Lung (tissue), 12 donors: Measurements from ENCODE around the gene SETD1B. TPM values are rescaled to one million over a fixed set of nuclear protein-coding genes. Genes with fewer than 3 reads are reported as not detected.

ENCODE experiments used
- ATAC-seq: fragments of 200-7000 bp; cut with Tn5 transposase; one replicate; pipeline ENCODE4 v1.9.1; 2020; ENCODE audit warnings: moderate number of reproducible peaks; ENCODE audit not compliant: insufficient read depth, low FRiP score
- DNase-seq, 3 donors: peaks; one replicate each; pipeline ENCODE4 v3.0.0-alpha.2; 2013 to 2017
- H3K27ac ChIP-seq, 2 donors: one replicate each; pipeline ENCODE4 v1.5.1; 2013; ENCODE audit warnings: mild to moderate bottlenecking in 2 of 2, moderate library complexity in 2 of 2, control low read depth in 1 of 2, inconsistent platforms in 1 of 2, low read depth in 1 of 2, low read length in 1 of 2
- H3K27me3 ChIP-seq, 3 donors: one replicate each; pipeline ENCODE4 v1.5.1; 2013; ENCODE audit warnings: low read length in 2 of 3; ENCODE audit not compliant: control insufficient read depth in 3 of 3, insufficient read depth in 3 of 3
- H3K36me3 ChIP-seq, 4 donors: one replicate each; pipeline ENCODE4 v1.5.1; 2013; ENCODE audit warnings: low read length in 4 of 4, mild to moderate bottlenecking in 1 of 4, moderate library complexity in 1 of 4; ENCODE audit not compliant: control insufficient read depth in 4 of 4, insufficient read depth in 4 of 4
- H3K4me1 ChIP-seq, 5 donors: one replicate each; pipeline ENCODE4 v1.5.1; 2013; ENCODE audit warnings: low read length in 5 of 5, mild to moderate bottlenecking in 2 of 5, moderate library complexity in 1 of 5; ENCODE audit not compliant: control insufficient read depth in 5 of 5, insufficient read depth in 5 of 5
- H3K4me3 ChIP-seq: one replicate; pipeline ENCODE4 v1.5.1; 2013; ENCODE audit warnings: mild to moderate bottlenecking, control low read depth, moderate library complexity
- H3K9ac ChIP-seq, 2 donors: one replicate each; pipeline ENCODE4 v1.5.1; 2013; ENCODE audit warnings: low read length in 2 of 2, control low read depth in 1 of 2; ENCODE audit not compliant: insufficient read depth in 1 of 2
- H3K9me3 ChIP-seq, 4 donors: one replicate each; pipeline ENCODE4 v1.5.1; 2013; ENCODE audit warnings: low read length in 3 of 4, mild to moderate bottlenecking in 1 of 4, moderate library complexity in 1 of 4; ENCODE audit not compliant: control insufficient read depth in 4 of 4, insufficient read depth in 3 of 4
- WGBS, 2 donors: extraction: QIAGEN DNeasy Blood & Tissue Kit; methylation state at CpG; one replicate each; pipeline ENCODE4 v1.1.7; 2013; 5-methylcytosine and 5-hydroxymethylcytosine counted together
- polyA plus RNA-seq, 2 donors: library from polyadenylated mRNA; stranded (reverse); fragments of 200-250 nt; gene quantifications; one replicate each; pipeline ENCODE4 v1.2.1, GENCODE V29; 2013
- total RNA-seq, 2 donors: library from RNA; depleted of rRNA in 1 of 2; stranded (reverse); fragments of >200 nt in 1 of 2; gene quantifications; one replicate each; pipeline ENCODE4 v1.2.1, GENCODE V29; 2014 to 2021
- TF ChIP-seq, protein P1 (sequence below): IDR thresholded peaks from 2 replicates; pipeline ENCODE4 v1.5.1; 2012; ENCODE audit warnings: mild to moderate bottlenecking; ENCODE audit errors: control extremely low read depth, extremely low read depth
- donor health status: control.
- donor health status: control.
- donor health status: Bipolar disorder and iron deficiency.
- donor health status: healthy.
- donor health status: DM: yes; HTN: yes; CAD: no.

The SETD1B gene
- total and polyA plus RNA-seq, 4 donors, result 7.3 to 28.1 (median 10.4) TPM

DNA sequence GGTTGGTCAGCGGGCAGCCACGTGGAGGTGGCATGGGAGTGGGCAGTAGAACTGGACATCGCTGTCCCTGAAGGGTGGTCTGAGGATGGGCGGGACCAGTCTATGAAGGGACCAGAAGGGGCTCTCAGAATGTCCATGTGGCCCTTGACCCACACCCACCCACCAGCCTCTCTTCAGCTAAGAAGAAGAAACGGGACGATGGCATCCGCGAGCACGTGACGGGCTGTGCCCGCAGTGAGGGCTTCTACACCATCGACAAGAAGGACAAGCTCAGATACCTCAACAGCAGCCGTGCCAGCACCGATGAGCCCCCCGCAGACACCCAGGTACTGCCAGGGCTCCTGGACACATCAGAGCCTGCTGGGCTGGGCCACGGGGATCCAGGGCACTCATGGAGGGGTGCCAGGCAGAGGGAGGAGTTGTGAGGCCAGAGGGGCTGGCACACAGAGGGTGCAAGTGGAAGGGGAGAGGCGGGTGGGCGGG lies 21.3 kb downstream of the SETD1B start:
- DNase-seq, result no peak
- no peak overlapping the region for H3K9ac ChIP-seq
- WGBS, 2 donors, result 91 to 92% methylated on average over 18 of the region's 18 CpGs

DNA sequence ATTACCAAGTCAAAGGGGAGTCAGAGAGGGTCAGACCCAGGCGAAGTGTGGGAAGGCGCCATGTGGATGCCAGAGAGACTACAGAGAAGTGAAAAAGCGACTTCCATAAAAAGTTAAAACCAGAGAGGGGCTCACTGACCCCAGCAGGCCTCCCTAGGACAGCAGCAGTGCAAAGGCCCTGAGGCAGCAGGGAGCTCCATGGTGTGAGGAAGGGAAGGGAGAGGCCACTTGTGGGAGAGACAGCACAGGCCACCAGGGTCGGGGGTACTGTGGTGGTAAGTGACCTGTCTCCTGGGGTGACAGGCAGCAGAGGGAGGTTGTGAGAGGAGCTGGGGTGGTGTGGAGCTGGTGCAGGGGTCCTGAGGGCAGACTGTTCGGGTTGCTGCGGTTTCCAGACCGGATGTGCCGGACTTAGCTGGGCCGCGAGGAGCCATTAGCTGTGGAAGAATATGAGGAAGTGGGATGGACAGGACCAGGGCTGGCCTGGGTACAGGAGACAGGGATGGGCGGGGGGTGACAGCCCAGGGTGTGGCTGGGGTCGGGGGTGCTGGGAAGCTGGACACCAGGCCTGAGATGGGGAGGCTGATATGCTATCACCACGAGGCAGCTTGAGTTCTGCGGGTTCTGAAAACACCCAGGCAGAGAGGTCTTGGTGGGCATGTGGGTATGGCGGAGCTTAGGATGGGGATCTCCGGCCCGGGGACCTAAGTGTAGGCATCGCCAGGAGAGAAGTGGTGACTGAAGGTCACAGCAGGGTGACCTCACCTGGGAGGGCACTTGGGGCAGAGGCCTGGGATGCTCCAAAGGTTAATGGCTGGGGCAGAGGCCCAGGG lies 22.7 kb downstream of the SETD1B start:
- DNase-seq (no peak), ATAC-seq (no peak)
- no peaks in the 10 kb centered on the region for H3K9me3 ChIP-seq
- no peaks in the 10 kb centered on the region for H3K27me3 ChIP-seq
- H3K4me3 ChIP-seq, result no peak overlapping the region
- H3K4me1 ChIP-seq, result no peaks in the 10 kb centered on the region
- no peak overlapping the region for H3K27ac ChIP-seq
- H3K36me3 ChIP-seq, result peaks cover 17 to 73% (median 34%) of the 10 kb centered on the region in 4 donors
- WGBS, 2 donors, result 83 to 90% methylated on average over 18 of the region's 18 CpGs
- H3K9ac ChIP-seq, result no peak overlapping the region
- TF ChIP-seq, protein P1, sequence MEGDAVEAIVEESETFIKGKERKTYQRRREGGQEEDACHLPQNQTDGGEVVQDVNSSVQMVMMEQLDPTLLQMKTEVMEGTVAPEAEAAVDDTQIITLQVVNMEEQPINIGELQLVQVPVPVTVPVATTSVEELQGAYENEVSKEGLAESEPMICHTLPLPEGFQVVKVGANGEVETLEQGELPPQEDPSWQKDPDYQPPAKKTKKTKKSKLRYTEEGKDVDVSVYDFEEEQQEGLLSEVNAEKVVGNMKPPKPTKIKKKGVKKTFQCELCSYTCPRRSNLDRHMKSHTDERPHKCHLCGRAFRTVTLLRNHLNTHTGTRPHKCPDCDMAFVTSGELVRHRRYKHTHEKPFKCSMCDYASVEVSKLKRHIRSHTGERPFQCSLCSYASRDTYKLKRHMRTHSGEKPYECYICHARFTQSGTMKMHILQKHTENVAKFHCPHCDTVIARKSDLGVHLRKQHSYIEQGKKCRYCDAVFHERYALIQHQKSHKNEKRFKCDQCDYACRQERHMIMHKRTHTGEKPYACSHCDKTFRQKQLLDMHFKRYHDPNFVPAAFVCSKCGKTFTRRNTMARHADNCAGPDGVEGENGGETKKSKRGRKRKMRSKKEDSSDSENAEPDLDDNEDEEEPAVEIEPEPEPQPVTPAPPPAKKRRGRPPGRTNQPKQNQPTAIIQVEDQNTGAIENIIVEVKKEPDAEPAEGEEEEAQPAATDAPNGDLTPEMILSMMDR, result no peak

More for the DNA sequence above, 21.3 kb downstream of the SETD1B start:
- ATAC-seq, result no peak
- Histone ChIP-seq H3K27me3 (no peaks in the 10 kb centered on the region), H3K4me1 (no peaks in the 10 kb centered on the region), H3K36me3 (peaks cover 15 to 74% (median 38%) of the 10 kb centered on the region in 4 donors), H3K4me3 (no peak overlapping the region), H3K27ac (no peak overlapping the region), H3K9me3 (no peaks in the 10 kb centered on the region)
- TF ChIP-seq, protein P1, result no peak

DNA sequence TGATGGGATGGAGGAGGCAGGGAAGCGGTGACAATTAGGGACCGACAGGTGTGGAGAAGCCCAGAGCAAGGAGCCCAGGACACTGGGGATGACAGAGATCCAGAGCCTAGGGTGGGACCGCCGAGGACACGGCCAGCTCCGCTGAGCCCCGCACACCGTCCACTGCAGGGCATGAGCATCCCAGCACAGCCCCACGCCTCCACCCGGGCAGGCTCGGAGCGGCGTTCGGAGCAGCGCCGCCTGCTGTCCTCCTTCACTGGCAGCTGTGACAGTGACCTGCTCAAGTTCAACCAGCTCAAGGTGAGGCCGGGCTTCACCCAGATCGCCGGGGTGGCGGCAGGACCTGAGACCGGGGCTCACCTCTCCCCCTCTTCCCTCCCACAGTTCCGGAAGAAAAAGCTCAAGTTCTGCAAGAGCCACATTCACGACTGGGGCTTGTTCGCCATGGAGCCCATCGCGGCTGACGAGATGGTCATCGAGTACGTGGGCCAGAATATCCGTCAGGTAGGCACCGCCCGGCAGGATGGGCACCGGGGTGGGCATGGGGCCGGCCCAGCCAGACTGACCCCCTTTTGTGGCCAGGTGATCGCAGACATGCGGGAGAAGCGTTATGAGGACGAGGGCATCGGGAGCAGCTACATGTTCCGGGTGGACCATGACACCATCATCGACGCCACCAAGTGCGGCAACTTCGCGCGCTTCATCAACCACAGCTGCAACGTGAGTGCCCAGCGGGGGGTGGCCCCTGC lies 23.7 kb downstream of the SETD1B start:
- Histone ChIP-seq H3K9me3 (no peaks in the 10 kb centered on the region), H3K4me3 (no peak overlapping the region), H3K4me1 (no peaks in the 10 kb centered on the region), H3K36me3 (peaks cover 18 to 71% (median 36%) of the 10 kb centered on the region in 4 donors), H3K27ac (no peak overlapping the region), H3K27me3 (no peaks in the 10 kb centered on the region), H3K9ac (no peak overlapping the region)
- ATAC-seq, result no peak
- TF ChIP-seq, protein P1, result no peak
- 95 to 97% methylated on average over 48 of the region's 48 CpGs for WGBS, 2 donors
- DNase-seq, result no peak
